Osteoblast (primary cell): Measurements from ENCODE around the gene ECSCR. TPM values are rescaled to one million over a fixed set of nuclear protein-coding genes. Genes with fewer than 3 reads are reported as not detected.
A peak's percentile ranks its signal among the peaks of the same experiment; 100 is the strongest.

Experiments used
- DNase-seq: peaks from one replicate; pipeline ENCODE4 v3.0.0; 2011; ENCODE audit warnings: low spot score, mixed read lengths; ENCODE audit not compliant: insufficient read length; ENCODE audit errors: missing footprints
- H2AFZ ChIP-seq: 2 replicates; pipeline ENCODE4 v1.6.0; 2011; ENCODE audit warnings: mild to moderate bottlenecking, low read length
- H3K27ac ChIP-seq: 2 replicates; pipeline ENCODE4 v1.5.1; 2011; ENCODE audit warnings: mild to moderate bottlenecking, low read depth, low read length, moderate library complexity
- H3K27me3 ChIP-seq: 2 replicates; pipeline ENCODE4 v1.6.0; 2012; ENCODE audit warnings: mild to moderate bottlenecking, control low read depth, inconsistent platforms, low read length, moderate library complexity; ENCODE audit not compliant: insufficient read depth
- H3K36me3 ChIP-seq: 2 replicates; pipeline ENCODE4 v1.5.1; 2011; ENCODE audit warnings: mild to moderate bottlenecking, low read length, control low read depth, moderate library complexity; ENCODE audit not compliant: insufficient read depth
- H3K4me1 ChIP-seq: 2 replicates; pipeline ENCODE4 v1.5.1; 2011; ENCODE audit warnings: mild to moderate bottlenecking, low read length, control low read depth, moderate library complexity; ENCODE audit not compliant: insufficient read depth
- H3K4me2 ChIP-seq: 2 replicates; pipeline ENCODE4 v1.6.0; 2011; ENCODE audit warnings: mild to moderate bottlenecking, low read length; ENCODE audit not compliant: insufficient read depth
- H3K4me3 ChIP-seq: fragments of 200-600 bp; sonication (generic); 3 replicates; pipeline ENCODE4 v1.5.1; 2012; ENCODE audit warnings: mild to moderate bottlenecking, low read length, inconsistent platforms; ENCODE audit not compliant: insufficient read depth
- H3K79me2 ChIP-seq: 2 replicates; pipeline ENCODE4 v1.6.0; 2012; ENCODE audit warnings: mild to moderate bottlenecking, low read length, control low read depth, inconsistent platforms; ENCODE audit not compliant: insufficient read depth
- H3K9me3 ChIP-seq: 2 replicates; pipeline ENCODE4 v1.5.1; 2011; ENCODE audit warnings: low read depth, low read length, control low read depth
- H4K20me1 ChIP-seq: 2 replicates; pipeline ENCODE4 v1.6.0; 2012; ENCODE audit warnings: mild to moderate bottlenecking, low read length, control low read depth; ENCODE audit not compliant: insufficient read depth
- CTCF ChIP-seq: IDR thresholded peaks from 2 replicates; pipeline ENCODE4 v1.5.1; 2011; ENCODE audit warnings: mild to moderate bottlenecking, low read depth, low read length, moderate library complexity; ENCODE audit errors: extremely low read depth
- total RNA-seq: library from RNA; depleted of rRNA; stranded (reverse); fragments of >200 nt; gene quantifications from 2 replicates; pipeline ENCODE4 v1.2.3, GENCODE V29; 2012

ECSCR gene
- total RNA-seq, 1 donor: 0.36 TPM

GRCh38 chr5:139416651-139417050 lies 45.9 kb downstream of the ECSCR start:
- no peaks in the 10 kb centered on the region for H3K4me1 ChIP-seq
- TF ChIP-seq CTCF: no peak
- no peak overlapping the region for H3K4me2 ChIP-seq
- peaks cover 21% of the 10 kb centered on the region for H3K36me3 ChIP-seq
- no peaks in the 10 kb centered on the region for H4K20me1 ChIP-seq
- H3K27ac ChIP-seq: no peak overlapping the region
- DNase-seq: no peak
- no peak overlapping the region for H3K4me3 ChIP-seq
- H3K79me2 ChIP-seq: no peaks in the 10 kb centered on the region
- no peaks in the 10 kb centered on the region for H3K27me3 ChIP-seq
- H3K9me3 ChIP-seq: no peaks in the 10 kb centered on the region
- no peak overlapping the region for H2AFZ ChIP-seq

- Histone ChIP-seq H2AFZ (no peak overlapping the region), H3K36me3 (peaks cover 19% of the 10 kb centered on the region), H3K27ac (no peak overlapping the region), H3K4me1 (no peaks in the 10 kb centered on the region), H3K4me2 (no peak overlapping the region), H3K4me3 (no peak overlapping the region), H4K20me1 (no peaks in the 10 kb centered on the region), H3K79me2 (no peaks in the 10 kb centered on the region), H3K27me3 (no peaks in the 10 kb centered on the region), H3K9me3 (no peaks in the 10 kb centered on the region)
- TF ChIP-seq CTCF: no peak
- DNase-seq: peak; percentile 62
These were observed 46.7 kb downstream of the ECSCR start for GRCh38 chr5:139415869-139416268.

DNA sequence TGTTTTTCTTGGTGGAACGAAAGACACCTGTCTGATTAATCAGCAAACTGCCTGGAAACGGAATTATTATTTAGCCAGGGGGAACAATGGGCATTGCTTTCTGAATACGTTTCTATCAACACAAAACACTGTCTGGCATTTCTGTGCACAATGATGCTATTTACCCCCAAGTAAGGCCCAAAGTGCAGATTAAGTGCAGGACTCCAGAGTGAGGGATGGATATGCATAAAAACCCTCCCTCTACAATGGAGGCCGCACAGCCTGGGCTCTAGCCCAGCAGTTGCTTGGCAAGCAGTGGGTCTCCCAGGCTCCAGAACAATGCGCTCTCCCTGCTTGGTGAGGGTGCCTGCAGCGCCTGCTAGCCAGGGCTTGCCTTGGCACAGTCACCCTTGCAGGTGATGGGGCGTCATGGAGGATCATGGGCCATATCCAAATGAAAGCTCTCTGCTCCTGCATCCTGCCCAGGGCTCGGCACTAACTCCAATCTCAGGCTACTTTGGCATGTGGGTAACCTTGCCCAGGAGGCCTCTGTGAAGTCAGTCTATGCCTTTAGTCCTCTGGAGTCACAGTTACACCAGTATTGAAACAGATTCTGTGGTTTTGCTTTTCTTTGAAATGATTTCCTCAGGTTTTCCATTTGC lies 47.2 kb downstream of the ECSCR start:
- Histone ChIP-seq H3K4me3 (no peak overlapping the region), H3K79me2 (no peaks in the 10 kb centered on the region), H3K4me2 (no peak overlapping the region), H3K27me3 (no peaks in the 10 kb centered on the region), H3K4me1 (no peaks in the 10 kb centered on the region), H2AFZ (no peak overlapping the region), H3K9me3 (no peaks in the 10 kb centered on the region), H3K27ac (no peak overlapping the region), H4K20me1 (no peaks in the 10 kb centered on the region), H3K36me3 (peaks cover 18% of the 10 kb centered on the region)
- no peak for TF ChIP-seq CTCF
- DNase-seq: no peak

- Histone ChIP-seq H4K20me1 (no peaks in the 10 kb centered on the region), H3K79me2 (no peaks in the 10 kb centered on the region), H3K36me3 (peaks cover 14% of the 10 kb centered on the region), H3K9me3 (no peaks in the 10 kb centered on the region), H3K4me2 (no peak overlapping the region), H3K4me1 (no peaks in the 10 kb centered on the region), H3K4me3 (no peak overlapping the region), H3K27me3 (no peaks in the 10 kb centered on the region), H3K27ac (no peak overlapping the region), H2AFZ (no peak overlapping the region)
- TF ChIP-seq CTCF: no peak
- no peak for DNase-seq
These were observed 47.9 kb downstream of the ECSCR start for GRCh38 chr5:139414581-139415130.
